Stimulated activated CD4-positive, alpha-beta T cell treated with anti-CD3 and anti-CD28 coated beads, Interleukin-12 subunit alpha, Interleukin-12 subunit beta, amount 100 ng/mL, for 48 hours (primary cell): ENCODE results near the gene UNK.
"Not testable (repeated sequence)": the region's sequence is repeated elsewhere in the genome, so short reads cannot be mapped to it uniquely, and the experiment has no call there.

Source experiments
- DNase-seq, 3 donors: peaks; one replicate each; pipeline ENCODE4 v3.0.0-alpha.2; 2020; ENCODE audit warnings: low read depth in 2 of 3, low spot score in 1 of 3

The UNK gene

GRCh38 chr17:75754378-75755204, 30.0 kb upstream of the UNK start:
- DNase-seq = no peak

GRCh38 chr17:75755205-75755901, 29.3 kb upstream of the UNK start:
- no peak for DNase-seq

- no peak for DNase-seq
Observed at GRCh38 chr17:75755990-75756389, 28.6 kb upstream of the UNK start.

GRCh38 chr17:75756451-75757085, 28.0 kb upstream of the UNK start:
- no peak for DNase-seq

- no peak for DNase-seq
Observed at GRCh38 chr17:75757086-75757681, 27.4 kb upstream of the UNK start.

- DNase-seq = no peak
Observed at GRCh38 chr17:75758131-75758905, 26.3 kb upstream of the UNK start.

- DNase-seq = no peak
Observed at GRCh38 chr17:75759457-75759856, 25.1 kb upstream of the UNK start.

GRCh38 chr17:75759978-75760640, 24.5 kb upstream of the UNK start:
- DNase-seq = not testable (repeated sequence)

GRCh38 chr17:75762513-75763268, 21.9 kb upstream of the UNK start:
- no peak for DNase-seq

GRCh38 chr17:75763269-75763607, 21.4 kb upstream of the UNK start:
- no peak for DNase-seq

- DNase-seq = no peak
Observed at GRCh38 chr17:75763613-75764416, 20.8 kb upstream of the UNK start.

GRCh38 chr17:75764417-75764710, 20.2 kb upstream of the UNK start:
- no peak for DNase-seq

- DNase-seq = peak in 1 of 3 donors; percentile 70
Observed at GRCh38 chr17:75764711-75765421, 19.7 kb upstream of the UNK start, which contains the start of gene GALK1. Gene GALK1, minus strand, starts transcription at chr17:75765192. Its CDS starts 56 bp downstream, at chr17:75765136.

GRCh38 chr17:75765981-75766380, 18.6 kb upstream of the UNK start:
- DNase-seq = no peak

GRCh38 chr17:75767881-75768280, 16.7 kb upstream of the UNK start:
- no peak for DNase-seq

GRCh38 chr17:75769536-75769935, 15.1 kb upstream of the UNK start:
- DNase-seq = no peak

- DNase-seq = no peak
Observed at GRCh38 chr17:75771334-75772281, 13.0 kb upstream of the UNK start.
